ENCODE results near the gene ID2.
A peak's percentile ranks its signal among the peaks of the same experiment; 100 is the strongest.

ID2 gene

GRCh38 chr2:8648441-8649213 is 33.2 kb upstream of the ID2 start:
- DNase-seq = no peak

DNA sequence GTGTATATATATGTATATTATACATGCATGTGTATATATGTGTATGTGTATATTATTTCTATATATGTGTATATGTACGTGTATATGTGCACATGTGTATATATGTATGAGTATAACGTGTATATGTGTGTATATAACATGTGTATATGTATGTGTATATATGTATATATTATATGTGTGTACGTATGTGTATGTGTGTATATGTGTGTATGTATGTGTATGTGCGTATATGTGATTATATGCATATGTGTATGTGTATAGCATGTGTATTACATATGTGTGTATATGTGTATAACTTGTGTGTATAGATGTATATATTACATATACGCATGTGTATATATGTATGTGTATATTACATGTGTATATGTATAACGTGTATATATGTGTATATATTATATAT is 32.1 kb upstream of the ID2 start:
- DNase-seq = no peak

- DNase-seq = no peak
These were observed 31.6 kb upstream of the ID2 start for GRCh38 chr2:8650256-8650655.

- no peak for DNase-seq
These were observed 29.0 kb upstream of the ID2 start for GRCh38 chr2:8652774-8653426.

- peak; percentile 45 for DNase-seq
These were observed 28.4 kb upstream of the ID2 start for GRCh38 chr2:8653485-8653884.

GRCh38 chr2:8654041-8654440 is 27.8 kb upstream of the ID2 start:
- no peak for DNase-seq

DNA sequence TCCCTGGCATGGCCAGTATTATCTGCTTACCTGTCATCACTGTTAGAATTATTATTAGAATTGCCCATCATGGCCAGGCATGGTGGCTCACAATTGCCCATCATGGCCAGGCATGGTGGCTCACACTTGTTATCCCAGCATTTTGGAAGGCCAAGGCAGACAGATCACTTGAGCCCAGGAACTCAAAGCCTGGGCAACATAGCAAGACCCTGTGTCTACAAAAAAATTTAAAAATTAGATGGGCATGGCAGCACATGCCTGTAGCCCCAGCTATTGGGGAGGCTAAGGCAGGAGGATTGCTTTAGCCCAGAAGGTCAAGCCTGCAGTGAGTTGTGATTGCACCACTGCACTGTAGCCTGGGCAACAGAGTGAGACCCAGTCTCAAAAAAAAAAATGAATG is 27.4 kb upstream of the ID2 start:
- DNase-seq = no peak

DNA sequence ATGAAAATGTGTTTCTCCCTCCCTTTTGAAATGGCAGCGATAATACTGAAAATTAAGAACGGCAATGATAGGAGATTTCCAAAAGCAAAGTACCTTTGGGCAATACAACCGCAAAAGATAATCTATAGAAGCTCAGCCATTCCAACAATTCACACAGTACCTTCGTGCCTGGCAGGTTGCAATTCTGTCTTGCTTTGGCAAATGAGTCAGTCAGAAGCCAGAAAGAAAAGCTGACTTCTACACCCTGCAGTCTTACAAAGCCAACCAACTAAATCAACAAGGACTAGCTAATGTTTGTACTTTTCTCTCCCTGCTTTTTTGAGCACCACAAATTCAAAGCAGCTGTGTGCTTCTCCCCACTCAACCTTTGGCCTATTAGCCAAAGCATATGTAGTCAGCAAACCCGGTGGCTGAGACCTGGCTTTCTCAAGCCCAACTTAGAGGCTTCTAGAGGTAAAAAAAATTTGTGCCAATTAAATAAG is 25.7 kb upstream of the ID2 start:
- DNase-seq = no peak

GRCh38 chr2:8656811-8657210 is 25.0 kb upstream of the ID2 start:
- DNase-seq = no peak

GRCh38 chr2:8657423-8658062 is 24.3 kb upstream of the ID2 start:
- DNase-seq = no peak

DNA sequence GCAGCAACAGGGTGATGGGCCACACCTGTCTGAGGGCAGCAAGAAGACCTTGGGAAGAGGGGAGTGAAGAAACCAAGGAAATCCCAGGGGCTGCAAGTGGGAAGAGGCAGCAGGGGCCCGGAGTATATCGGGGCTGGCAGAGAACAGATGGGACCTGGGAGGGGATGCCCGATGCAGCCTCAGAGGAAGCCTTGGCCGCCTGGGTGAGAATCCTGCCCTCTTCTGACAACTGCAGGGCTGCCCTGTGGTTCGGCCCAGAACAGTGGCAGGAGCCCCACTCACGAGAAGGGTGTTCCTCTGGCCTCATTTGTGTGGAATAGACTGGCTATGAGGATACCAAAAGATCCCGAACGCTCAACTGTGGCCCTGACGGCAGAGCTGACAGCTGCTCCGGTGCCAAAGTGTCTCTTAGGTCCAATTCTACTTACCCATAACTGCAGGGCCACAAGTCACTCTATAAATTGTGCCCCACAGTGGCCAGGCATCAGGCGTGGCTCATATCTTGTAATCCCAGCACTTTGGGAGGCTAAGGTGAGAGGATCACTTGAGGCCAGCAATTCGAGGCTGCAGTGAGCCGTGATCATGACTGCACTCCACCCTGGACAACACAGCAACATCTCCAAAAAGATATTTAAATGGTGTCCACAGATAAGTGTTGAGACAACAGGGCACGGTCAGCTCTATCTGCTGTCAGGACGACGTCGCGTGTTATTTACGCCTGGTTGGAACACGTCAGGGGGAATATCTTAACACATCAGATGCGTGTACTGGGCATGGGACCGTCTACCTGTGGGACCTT is 23.6 kb upstream of the ID2 start:
- no peak for DNase-seq

DNA sequence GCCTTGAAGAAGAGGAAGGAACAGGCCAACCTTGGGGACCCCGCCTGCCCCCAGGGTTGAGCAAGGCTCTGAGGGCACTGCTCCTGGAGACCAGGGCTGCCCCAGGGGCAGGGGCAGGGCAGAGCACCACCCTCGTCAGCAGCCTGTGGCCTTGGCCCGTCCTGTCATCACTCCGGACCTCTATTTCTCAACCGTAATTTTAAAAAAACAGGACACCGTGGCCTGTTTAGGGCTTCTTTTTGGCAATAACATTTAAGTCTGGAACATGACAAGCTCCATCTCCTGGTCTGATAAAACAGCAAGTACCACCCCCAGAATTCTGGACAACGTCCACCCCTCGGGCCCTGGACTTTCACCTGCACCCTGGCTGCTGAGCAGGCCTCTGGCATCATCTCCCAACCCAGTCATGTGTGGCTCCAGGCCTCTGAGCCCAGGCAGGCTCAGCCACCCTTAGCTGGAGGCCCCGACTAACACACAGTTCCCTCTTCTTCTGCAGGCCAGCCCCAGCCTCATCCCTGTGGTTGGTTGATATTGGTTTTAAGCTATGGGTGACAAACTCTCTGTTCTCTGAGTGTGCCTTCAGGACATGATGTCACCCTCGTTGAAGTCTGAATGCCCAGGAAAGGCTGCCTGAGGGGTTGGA is 22.6 kb upstream of the ID2 start:
- no peak for DNase-seq

- no peak for DNase-seq
These were observed 21.9 kb upstream of the ID2 start for GRCh38 chr2:8659735-8660492.

- no peak for DNase-seq
These were observed 20.6 kb upstream of the ID2 start for GRCh38 chr2:8661235-8661634.

- peak; percentile 75 for DNase-seq
These were observed 20.1 kb upstream of the ID2 start for GRCh38 chr2:8661736-8662135.

- DNase-seq = peak; percentile 61
These were observed 19.5 kb upstream of the ID2 start for GRCh38 chr2:8662239-8662879.

DNA sequence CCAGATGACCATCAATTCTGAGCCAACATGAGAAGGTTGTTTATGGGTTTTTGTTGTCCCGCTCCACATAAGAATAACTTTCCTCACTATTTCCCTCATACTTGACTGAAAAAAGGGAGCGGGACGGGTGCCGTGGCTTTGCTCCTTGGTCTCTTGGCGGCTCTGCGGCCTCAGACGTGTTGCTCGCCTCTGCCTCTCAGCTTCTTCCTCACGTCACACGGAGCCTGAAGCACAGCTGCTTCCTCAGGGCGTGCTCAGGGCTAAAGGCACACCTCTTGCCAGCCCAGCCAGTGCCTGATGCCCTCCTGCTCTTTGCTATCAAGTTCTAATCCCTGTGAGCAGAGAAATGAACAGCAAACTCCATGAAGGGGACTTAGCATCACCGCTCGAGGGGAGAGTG is 17.9 kb upstream of the ID2 start:
- DNase-seq = peak; percentile 93

DNA sequence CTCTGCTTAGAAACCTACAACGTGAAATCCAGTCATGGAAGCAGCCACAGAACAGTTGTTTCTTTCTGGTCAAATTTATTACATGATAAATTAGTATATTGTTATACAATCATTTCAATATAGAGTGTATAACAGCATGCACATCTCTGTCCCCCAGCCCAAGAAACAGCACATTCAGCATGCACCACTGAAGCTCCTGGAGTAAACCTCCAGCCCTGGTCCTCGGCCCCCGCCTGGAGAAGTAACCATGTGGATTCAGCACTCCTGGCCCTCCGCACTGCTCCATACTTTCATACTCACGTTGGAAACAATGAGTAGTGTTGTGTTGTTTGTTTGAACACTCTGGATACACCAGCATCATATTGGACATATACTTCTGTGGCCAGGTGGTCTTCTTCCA is 15.3 kb upstream of the ID2 start:
- no peak for DNase-seq

DNA sequence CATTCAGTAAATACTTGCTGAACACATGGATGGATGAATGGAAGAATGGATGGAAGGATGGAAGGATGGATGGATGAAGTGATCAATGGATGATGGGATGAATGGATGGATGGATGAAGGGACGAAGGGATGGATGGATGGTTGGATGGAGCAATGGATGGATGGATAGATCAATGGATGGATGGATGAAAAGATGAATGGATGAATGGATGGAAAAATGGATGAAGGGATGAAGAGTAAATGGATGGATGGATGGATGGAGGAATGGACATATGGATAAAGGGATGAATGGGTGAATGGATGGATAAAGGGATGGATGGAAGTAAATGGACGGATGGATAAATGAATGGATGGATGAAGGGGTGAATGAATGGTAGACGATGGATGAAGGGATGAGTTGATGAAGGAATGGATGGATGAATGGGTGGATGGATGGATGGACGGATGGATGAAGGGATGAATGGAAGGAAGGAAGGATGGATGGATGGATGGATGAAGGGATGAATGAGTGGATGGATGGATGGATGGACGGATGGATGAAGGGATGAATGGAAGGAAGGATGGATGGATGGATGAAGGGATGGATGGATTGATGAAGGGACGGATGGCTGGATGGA is 13.9 kb upstream of the ID2 start:
- DNase-seq = no peak

- no peak for DNase-seq
These were observed 12.6 kb upstream of the ID2 start for GRCh38 chr2:8669157-8669817.

All from NCI-H82 (cell line).